IgD-negative memory B cell (primary cell): ENCODE measurements around the gene ARHGAP33. TPM values are rescaled to one million over a fixed set of nuclear protein-coding genes. Genes with fewer than 3 reads are reported as not detected.
A peak's percentile ranks its signal among the peaks of the same experiment; 100 is the strongest.

Experiments
- H3K27ac Mint-ChIP-seq, 3 donors: one replicate each; pipeline ENCODE4 v1.8.0; 2020 to 2022; ENCODE audit warnings: mild to moderate bottlenecking in 3 of 3, mixed read lengths in 3 of 3, moderate library complexity in 1 of 3
- H3K27me3 Mint-ChIP-seq: one replicate; pipeline ENCODE4 v1.8.0; 2021; ENCODE audit warnings: mixed read lengths
- H3K36me3 Mint-ChIP-seq: one replicate; pipeline ENCODE4 v1.8.0; 2020; ENCODE audit warnings: mild to moderate bottlenecking, mixed read lengths
- H3K4me1 Mint-ChIP-seq, 3 donors: one replicate each; pipeline ENCODE4 v1.8.0; 2020 to 2022; ENCODE audit warnings: mixed read lengths in 3 of 3, mild to moderate bottlenecking in 1 of 3
- H3K4me3 Mint-ChIP-seq, 4 donors: one replicate each; pipeline ENCODE4 v1.8.0; 2020 to 2022; ENCODE audit warnings: mild to moderate bottlenecking in 4 of 4, mixed read lengths in 4 of 4, moderate library complexity in 3 of 4
- H3K9me3 Mint-ChIP-seq, 3 donors: one replicate each; pipeline ENCODE4 v1.8.0; 2020 to 2021; ENCODE audit warnings: mixed read lengths in 3 of 3, mild to moderate bottlenecking in 1 of 3
- polyA plus RNA-seq: library from polyadenylated mRNA; unstranded; fragments of 300-500 nt; fragmentation: Illumina TruSeq; gene quantifications from one replicate; pipeline ENCODE4 v1.2.3, GENCODE V29; 2021

Gene ARHGAP33, protein sequence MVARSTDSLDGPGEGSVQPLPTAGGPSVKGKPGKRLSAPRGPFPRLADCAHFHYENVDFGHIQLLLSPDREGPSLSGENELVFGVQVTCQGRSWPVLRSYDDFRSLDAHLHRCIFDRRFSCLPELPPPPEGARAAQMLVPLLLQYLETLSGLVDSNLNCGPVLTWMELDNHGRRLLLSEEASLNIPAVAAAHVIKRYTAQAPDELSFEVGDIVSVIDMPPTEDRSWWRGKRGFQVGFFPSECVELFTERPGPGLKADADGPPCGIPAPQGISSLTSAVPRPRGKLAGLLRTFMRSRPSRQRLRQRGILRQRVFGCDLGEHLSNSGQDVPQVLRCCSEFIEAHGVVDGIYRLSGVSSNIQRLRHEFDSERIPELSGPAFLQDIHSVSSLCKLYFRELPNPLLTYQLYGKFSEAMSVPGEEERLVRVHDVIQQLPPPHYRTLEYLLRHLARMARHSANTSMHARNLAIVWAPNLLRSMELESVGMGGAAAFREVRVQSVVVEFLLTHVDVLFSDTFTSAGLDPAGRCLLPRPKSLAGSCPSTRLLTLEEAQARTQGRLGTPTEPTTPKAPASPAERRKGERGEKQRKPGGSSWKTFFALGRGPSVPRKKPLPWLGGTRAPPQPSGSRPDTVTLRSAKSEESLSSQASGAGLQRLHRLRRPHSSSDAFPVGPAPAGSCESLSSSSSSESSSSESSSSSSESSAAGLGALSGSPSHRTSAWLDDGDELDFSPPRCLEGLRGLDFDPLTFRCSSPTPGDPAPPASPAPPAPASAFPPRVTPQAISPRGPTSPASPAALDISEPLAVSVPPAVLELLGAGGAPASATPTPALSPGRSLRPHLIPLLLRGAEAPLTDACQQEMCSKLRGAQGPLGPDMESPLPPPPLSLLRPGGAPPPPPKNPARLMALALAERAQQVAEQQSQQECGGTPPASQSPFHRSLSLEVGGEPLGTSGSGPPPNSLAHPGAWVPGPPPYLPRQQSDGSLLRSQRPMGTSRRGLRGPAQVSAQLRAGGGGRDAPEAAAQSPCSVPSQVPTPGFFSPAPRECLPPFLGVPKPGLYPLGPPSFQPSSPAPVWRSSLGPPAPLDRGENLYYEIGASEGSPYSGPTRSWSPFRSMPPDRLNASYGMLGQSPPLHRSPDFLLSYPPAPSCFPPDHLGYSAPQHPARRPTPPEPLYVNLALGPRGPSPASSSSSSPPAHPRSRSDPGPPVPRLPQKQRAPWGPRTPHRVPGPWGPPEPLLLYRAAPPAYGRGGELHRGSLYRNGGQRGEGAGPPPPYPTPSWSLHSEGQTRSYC
- polyA plus RNA-seq: not detected

DNA sequence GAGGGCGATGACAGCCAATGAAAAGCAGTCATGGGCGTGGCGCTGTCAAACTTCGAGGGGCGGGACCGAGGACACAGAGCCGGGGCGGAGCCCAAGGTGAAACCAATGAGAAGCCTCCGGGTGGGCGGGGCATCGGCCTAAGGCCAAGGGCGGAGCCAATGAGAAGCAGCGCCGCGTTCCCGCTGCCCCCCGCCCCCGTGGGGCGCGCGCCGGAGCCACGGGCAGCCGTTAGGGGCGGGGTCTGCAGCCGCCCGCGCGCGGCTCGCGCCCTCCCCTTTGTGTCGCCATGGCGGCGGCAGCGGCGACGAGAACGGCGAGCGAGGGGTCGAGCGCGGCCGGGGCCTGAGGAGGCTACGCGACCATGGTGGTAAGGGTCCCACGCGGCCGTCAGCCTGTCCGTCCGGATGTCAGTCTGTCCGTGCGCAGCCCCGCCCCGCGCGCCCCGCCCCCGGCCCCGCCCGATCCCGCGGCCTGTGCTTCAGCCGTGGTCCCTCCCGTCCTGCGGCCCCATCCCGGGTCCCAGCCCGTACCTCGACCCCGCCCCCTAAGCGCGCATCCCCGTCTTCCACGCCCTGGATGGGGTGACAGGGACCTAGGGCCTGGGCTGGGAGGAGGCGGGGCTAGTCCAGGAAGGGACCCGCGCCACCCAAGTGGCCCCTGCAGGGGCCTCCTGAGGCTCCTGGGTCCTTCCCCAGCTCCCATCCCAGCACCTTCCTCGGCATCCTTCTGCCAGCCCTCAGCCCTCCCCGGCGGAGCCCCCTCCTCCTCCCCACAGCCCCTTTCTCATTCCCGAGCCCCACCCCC is at the start of gene ARHGAP33:
ARHGAP33 (plus strand) TSS at position 267 of the 804 bp plus-strand sequence; CDS start at position 362, 95 bp downstream.
- peak within 1 kb of the TSS in 1 of 3 donors; percentile 92 for H3K27ac Mint-ChIP-seq
- H3K27me3 Mint-ChIP-seq: no peaks in the 10 kb centered on the region
- peaks cover 0 to 10% (median 9%) of the 10 kb centered on the region in 3 donors for H3K4me1 Mint-ChIP-seq
- H3K4me3 Mint-ChIP-seq: peak within 1 kb of the TSS; percentile 79 to 94 (median 88)
- peaks cover 6% of the 10 kb centered on the region for H3K36me3 Mint-ChIP-seq
- no peaks in the 10 kb centered on the region for H3K9me3 Mint-ChIP-seq

DNA sequence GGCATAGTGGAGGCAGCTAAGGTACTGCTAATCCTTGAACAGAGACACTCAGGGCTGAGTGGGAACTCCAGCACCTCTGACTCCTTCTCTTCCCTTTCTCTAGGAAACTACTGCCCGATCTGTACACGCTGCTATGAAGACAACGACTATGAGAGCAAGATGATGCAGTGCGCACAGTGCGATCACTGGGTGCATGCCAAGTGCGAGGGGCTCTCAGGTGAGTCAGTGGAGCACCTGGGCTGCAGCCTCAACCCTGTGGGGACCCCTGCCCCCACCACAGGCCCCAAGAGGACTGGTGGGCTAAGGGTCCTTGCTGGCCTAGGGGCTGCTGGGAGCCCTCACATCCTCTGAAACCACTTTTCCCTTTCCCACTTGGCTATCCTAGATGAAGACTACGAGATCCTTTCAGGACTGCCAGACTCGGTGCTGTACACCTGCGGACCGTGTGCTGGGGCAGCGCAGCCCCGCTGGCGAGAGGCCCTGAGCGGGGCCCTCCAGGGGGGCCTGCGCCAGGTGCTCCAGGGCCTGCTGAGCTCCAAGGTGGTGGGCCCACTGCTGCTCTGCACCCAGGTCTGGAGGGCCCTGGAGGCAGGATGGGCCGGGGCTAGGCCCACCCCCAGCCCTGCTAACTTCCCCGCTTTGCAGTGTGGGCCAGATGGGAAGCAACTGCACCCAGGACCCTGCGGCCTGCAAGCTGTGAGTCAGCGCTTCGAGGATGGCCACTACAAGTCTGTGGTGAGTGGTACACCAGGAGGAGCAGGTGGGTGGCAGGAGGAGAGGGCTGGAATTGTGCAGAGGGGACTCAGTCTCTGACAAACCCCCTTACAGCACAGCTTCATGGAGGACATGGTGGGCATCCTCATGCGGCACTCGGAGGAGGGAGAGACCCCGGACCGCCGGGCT is 48.1 kb upstream of the ARHGAP33 start:
- Mint-ChIP-seq H3K36me3 (peaks cover 4% of the 10 kb centered on the region), H3K27ac (peak overlapping the region in 1 of 3 donors; percentile 46), H3K9me3 (no peaks in the 10 kb centered on the region), H3K4me1 (no peaks in the 10 kb centered on the region), H3K4me3 (no peak overlapping the region), H3K27me3 (no peaks in the 10 kb centered on the region)

DNA sequence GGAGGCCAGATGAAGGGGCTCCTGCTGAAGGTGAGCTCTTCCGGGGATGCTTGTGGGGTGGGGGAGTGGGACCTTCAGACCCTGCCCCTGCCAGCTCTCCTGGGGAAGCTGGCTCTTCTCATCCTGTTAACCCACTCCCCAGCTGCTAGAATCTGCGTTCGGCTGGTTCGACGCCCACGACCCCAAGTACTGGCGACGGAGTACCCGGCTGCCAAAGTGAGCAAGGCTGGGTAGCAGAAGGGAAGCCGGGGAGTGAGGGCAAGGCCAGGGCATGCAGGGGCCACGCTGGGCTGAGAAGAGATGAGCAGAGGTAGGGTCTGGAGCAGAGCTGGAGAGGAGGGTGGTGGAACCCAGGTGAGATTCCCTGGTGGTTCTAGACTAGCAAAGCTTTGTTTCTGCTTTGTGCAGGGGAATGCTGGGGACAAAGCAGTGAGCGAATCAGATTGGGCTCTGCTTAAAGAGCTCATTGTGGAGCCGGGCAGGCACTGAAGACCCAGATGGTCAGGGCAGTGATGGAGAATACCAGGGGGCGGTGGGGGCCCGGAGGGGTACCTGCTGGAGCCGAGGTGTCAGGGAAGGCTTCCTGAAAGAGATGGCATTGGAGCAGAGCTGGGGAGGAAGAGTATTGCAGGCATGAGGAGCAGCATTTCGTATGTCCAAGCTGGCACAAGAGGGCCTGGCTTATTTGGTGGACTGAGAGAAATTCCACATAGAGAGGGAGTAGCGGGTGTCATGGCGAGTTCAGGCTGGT is 47.2 kb upstream of the ARHGAP33 start:
- no peak overlapping the region for H3K27ac Mint-ChIP-seq
- no peaks in the 10 kb centered on the region for H3K27me3 Mint-ChIP-seq
- peaks cover 4% of the 10 kb centered on the region for H3K36me3 Mint-ChIP-seq
- no peaks in the 10 kb centered on the region for H3K9me3 Mint-ChIP-seq
- H3K4me3 Mint-ChIP-seq: peak overlapping the region in 1 of 4 donors; percentile 65
- no peaks in the 10 kb centered on the region for H3K4me1 Mint-ChIP-seq

DNA sequence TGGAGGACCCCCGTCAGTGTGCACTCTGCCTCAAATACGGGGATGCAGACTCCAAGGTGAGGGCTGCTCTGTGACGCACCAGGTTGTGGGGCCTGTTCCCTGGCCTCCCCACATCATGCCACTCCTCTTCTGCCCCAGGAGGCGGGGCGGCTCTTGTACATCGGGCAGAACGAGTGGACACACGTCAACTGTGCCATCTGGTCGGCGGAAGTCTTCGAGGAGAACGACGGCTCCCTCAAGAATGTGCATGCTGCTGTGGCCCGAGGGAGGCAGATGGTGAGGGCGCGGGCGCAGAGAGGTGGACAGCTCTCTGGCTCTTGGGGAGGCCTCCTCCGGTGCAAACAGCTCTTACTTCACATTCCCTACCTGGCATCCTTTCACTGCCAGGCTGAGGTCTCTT is 46.3 kb upstream of the ARHGAP33 start:
- no peaks in the 10 kb centered on the region for H3K4me1 Mint-ChIP-seq
- H3K27me3 Mint-ChIP-seq: no peaks in the 10 kb centered on the region
- H3K36me3 Mint-ChIP-seq: peaks cover 4% of the 10 kb centered on the region
- no peak overlapping the region for H3K4me3 Mint-ChIP-seq
- H3K9me3 Mint-ChIP-seq: no peaks in the 10 kb centered on the region
- no peak overlapping the region for H3K27ac Mint-ChIP-seq

DNA sequence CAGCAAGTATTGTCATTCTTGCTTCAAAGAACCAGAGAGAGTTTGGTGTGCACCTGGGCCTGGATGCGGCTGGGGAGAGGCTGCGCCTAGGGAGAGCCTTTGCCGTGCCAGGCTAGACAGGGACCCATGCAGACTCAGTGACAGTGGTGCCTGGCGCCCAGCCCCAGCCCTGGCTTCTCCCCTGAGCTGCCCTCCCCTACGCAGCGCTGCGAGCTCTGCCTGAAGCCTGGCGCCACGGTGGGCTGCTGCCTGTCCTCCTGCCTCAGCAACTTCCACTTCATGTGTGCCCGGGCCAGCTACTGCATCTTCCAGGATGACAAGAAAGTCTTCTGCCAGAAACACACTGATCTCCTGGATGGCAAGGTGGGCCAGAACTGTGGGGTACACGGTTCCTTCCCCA is 45.6 kb upstream of the ARHGAP33 start:
- Mint-ChIP-seq H3K36me3 (peaks cover 4% of the 10 kb centered on the region), H3K27ac (no peak overlapping the region), H3K4me3 (no peak overlapping the region), H3K9me3 (no peaks in the 10 kb centered on the region), H3K4me1 (no peaks in the 10 kb centered on the region), H3K27me3 (no peaks in the 10 kb centered on the region)

DNA sequence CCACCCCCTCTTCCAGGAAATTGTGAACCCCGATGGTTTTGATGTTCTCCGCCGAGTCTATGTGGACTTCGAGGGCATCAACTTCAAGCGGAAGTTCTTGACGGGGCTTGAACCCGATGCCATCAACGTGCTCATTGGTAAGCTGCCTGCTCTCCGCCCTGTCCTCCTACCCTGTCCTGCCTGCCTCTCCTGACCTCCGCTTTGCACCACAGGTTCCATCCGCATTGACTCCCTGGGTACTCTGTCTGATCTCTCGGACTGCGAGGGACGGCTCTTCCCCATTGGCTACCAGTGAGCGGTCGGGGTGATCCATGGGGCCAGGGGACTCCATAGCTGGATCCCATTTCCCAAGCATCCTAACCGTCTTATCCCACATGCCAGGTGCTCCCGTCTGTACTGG is 45.0 kb upstream of the ARHGAP33 start:
- Mint-ChIP-seq H3K36me3 (peaks cover 4% of the 10 kb centered on the region), H3K9me3 (no peaks in the 10 kb centered on the region), H3K4me3 (no peak overlapping the region), H3K27me3 (no peaks in the 10 kb centered on the region), H3K27ac (peak overlapping the region in 1 of 3 donors; percentile 53), H3K4me1 (no peaks in the 10 kb centered on the region)

DNA sequence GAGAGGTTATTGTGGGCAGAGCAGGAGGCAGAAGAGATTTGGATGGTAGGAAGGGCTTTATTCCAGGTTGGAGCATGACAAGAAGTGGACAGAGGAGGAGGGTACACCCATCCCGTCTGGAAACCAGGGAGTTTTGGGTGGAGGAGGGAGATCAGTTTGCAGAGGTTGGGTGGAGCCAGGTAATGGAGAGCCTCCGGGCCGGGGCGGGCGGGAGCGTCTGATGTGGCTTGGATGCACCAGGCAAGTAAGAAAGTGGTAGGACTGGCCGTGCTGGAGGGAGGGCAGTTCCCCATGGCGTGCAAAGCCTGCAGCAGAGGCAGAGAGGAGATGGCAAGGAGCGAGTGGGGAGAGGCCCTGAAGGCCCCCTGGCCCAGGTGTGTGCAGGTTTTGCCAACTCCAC is 44.0 kb upstream of the ARHGAP33 start:
- H3K9me3 Mint-ChIP-seq: no peaks in the 10 kb centered on the region
- H3K4me3 Mint-ChIP-seq: peak overlapping the region in 1 of 4 donors; percentile 75
- H3K27ac Mint-ChIP-seq: peak overlapping the region in 1 of 3 donors; percentile 95

DNA sequence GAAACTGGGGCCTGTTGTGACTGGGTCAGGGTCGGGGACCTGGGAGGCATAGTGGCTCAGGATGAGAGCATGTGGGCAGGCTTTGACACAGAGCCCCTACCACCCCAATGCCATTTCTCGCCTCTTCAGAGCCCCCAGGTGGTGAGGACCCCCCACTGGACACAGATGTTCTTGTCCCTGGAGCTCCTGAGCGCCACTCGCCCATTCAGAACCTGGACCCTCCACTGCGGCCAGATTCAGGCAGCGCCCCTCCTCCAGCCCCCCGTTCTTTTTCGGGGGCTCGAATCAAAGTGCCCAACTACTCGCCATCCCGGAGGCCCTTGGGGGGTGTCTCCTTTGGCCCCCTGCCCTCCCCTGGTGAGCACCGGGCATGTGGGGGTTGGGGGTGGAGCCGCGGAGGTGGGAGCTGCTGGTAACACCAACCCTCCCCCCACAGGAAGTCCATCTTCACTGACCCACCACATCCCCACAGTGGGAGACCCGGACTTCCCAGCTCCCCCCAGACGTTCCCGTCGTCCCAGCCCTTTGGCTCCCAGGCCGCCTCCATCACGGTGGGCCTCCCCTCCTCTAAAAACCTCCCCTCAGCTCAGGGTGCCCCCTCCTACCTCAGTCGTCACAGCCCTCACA is 43.5 kb upstream of the ARHGAP33 start:
- H3K27ac Mint-ChIP-seq: no peak overlapping the region
- peaks cover 2% of the 10 kb centered on the region for H3K36me3 Mint-ChIP-seq
- no peaks in the 10 kb centered on the region for H3K27me3 Mint-ChIP-seq
- no peak overlapping the region for H3K4me3 Mint-ChIP-seq
- peaks cover 0 to 5% (median 4%) of the 10 kb centered on the region in 3 donors for H3K4me1 Mint-ChIP-seq
- H3K9me3 Mint-ChIP-seq: no peaks in the 10 kb centered on the region

More for the DNA sequence above, 44.0 kb upstream of the ARHGAP33 start:
- Mint-ChIP-seq H3K27me3 (no peaks in the 10 kb centered on the region), H3K36me3 (peaks cover 3% of the 10 kb centered on the region), H3K4me1 (peaks cover 0 to under 1% (median under 1%) of the 10 kb centered on the region in 3 donors)

DNA sequence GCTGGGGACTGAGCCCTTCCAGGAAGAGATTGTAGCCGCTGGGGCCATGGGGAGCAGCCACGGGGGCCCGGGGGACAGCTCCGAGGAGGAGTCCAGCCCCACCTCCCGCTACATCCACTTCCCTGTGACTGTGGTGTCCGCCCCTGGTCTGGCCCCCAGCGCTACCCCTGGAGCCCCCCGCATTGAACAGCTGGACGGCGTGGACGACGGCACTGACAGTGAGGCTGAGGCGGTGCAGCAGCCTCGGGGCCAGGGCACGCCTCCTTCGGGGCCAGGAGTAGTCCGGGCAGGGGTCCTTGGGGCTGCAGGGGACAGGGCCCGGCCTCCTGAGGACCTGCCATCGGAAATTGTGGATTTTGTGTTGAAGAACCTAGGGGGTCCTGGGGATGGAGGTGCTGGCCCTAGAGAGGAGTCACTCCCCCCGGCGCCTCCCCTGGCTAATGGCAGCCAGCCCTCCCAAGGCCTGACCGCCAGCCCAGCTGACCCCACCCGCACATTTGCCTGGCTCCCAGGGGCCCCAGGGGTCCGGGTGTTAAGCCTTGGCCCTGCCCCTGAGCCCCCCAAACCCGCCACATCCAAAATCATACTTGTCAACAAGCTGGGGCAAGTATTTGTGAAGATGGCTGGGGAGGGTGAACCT is 42.7 kb upstream of the ARHGAP33 start:
- no peak overlapping the region for H3K4me3 Mint-ChIP-seq
- H3K36me3 Mint-ChIP-seq: peaks cover under 1% of the 10 kb centered on the region
- no peaks in the 10 kb centered on the region for H3K27me3 Mint-ChIP-seq
- H3K4me1 Mint-ChIP-seq: peaks cover 3 to 9% (median 9%) of the 10 kb centered on the region in 3 donors
- H3K27ac Mint-ChIP-seq: no peak overlapping the region
- H3K9me3 Mint-ChIP-seq: no peaks in the 10 kb centered on the region

DNA sequence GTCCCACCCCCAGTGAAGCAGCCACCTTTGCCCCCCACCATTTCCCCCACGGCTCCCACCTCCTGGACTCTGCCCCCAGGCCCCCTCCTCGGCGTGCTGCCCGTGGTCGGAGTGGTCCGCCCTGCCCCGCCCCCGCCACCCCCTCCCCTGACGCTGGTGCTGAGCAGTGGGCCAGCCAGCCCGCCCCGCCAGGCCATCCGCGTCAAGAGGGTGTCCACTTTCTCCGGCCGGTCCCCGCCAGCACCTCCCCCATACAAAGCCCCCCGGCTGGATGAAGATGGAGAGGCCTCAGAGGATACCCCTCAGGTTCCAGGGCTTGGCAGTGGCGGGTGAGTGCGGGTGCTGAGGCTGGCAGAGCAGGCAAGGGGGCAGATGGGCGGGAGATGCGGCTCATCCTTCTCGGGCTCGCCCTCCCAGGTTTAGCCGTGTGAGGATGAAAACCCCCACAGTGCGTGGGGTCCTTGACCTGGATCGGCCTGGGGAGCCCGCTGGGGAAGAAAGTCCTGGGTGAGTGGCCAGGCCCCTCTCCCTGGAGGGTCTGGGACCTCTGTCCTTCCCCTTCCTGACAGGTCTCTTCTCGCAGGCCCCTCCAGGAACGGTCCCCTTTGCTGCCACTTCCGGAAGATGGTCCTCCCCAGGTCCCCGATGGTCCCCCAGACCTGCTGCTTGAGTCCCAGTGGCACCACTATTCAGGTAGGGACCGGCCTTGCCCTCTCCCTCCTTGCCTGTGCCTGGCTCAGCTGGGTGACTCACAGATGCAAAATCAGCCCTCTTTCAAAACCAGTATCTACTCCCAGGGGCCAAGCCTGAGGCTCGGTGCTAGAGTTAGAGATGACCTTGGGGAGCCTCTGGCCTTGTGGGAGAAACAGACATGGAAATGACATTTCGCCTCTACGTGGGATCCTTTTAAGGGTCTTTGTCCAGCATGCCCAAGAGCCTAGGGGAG is 41.9 kb upstream of the ARHGAP33 start:
- Mint-ChIP-seq H3K27me3 (no peaks in the 10 kb centered on the region), H3K9me3 (no peaks in the 10 kb centered on the region), H3K36me3 (no peaks in the 10 kb centered on the region), H3K4me3 (no peak overlapping the region), H3K27ac (peak overlapping the region in 1 of 3 donors; percentile 53), H3K4me1 (peaks cover 4 to 9% (median 9%) of the 10 kb centered on the region in 3 donors)

DNA sequence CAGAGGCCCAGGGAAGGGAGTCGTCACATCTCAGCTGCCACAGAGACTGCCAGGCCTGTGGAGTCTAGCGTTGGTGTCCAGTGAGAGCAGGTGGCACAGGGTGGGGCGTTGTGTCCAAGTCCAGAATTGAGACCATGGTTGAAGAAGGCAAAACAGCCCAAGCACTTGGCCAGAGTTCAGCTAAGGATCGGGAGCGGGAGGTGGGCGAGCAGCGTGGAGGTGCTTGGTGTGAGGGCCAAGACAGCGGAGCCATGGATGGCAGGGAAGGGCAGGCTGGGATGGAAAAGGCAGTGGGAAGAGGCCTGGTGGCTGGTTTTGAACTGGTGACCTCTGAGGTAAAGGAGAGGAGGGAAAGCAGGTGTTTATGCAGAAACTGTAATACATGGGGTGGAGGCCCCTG is 41.1 kb upstream of the ARHGAP33 start:
- Mint-ChIP-seq H3K36me3 (no peaks in the 10 kb centered on the region), H3K4me3 (peak overlapping the region in 1 of 4 donors; percentile 61), H3K27ac (peak overlapping the region in 2 of 3 donors; percentile 45 to 53), H3K27me3 (no peaks in the 10 kb centered on the region), H3K4me1 (peaks cover 4 to 12% (median 9%) of the 10 kb centered on the region in 3 donors), H3K9me3 (no peaks in the 10 kb centered on the region)
